Activated CD4-positive, alpha-beta T cell treated with anti-CD3 and anti-CD28 coated beads, Interleukin-2, amount 10 ng/mL, durations not matched to agents 7 days and 5 days (primary cell): Measurements from ENCODE around the gene RANBP1. TPM values are rescaled to one million over a fixed set of nuclear protein-coding genes. Genes with fewer than 3 reads are reported as not detected.

Experiments
- CTCF ChIA-PET: fragments of 350-600 bp; sonication (Branson Sonifier 250); formaldehyde crosslinking; loops from one replicate; lab custom pipeline; 2021; ENCODE audit warnings: antibody characterized with exemption; lab: Charles Lee
- POLR2A ChIA-PET: fragments of 350-600 bp; sonication (Branson Sonifier 250); formaldehyde crosslinking; loops from one replicate; lab custom pipeline; 2021; ENCODE audit warnings: antibody characterized with exemption; lab: Charles Lee
- DNase-seq: peaks from one replicate; pipeline ENCODE4 v3.0.0-alpha.2; 2020
- H3K27ac Mint-ChIP-seq: one replicate; pipeline ENCODE4 v1.8.0; 2021; ENCODE audit warnings: mild to moderate bottlenecking, moderate library complexity, mixed read lengths
- H3K27me3 Mint-ChIP-seq: one replicate; pipeline ENCODE4 v1.8.0; 2021; ENCODE audit warnings: mixed read lengths
- H3K36me3 Mint-ChIP-seq: one replicate; pipeline ENCODE4 v1.8.0; 2021; ENCODE audit warnings: low read depth, mixed read lengths
- H3K4me1 Mint-ChIP-seq: one replicate; pipeline ENCODE4 v1.8.0; 2021; ENCODE audit warnings: mixed read lengths
- H3K4me3 Mint-ChIP-seq: one replicate; pipeline ENCODE4 v1.8.0; 2021; ENCODE audit warnings: mild to moderate bottlenecking, moderate library complexity, mixed read lengths
- H3K9me3 Mint-ChIP-seq: one replicate; pipeline ENCODE4 v1.8.0; 2021; ENCODE audit warnings: mixed read lengths
- total RNA-seq, 2 experiments: library from RNA; stranded (reverse); gene quantifications; one replicate each; pipeline ENCODE4 v1.2.3, GENCODE V29; 2021

Gene RANBP1
- total RNA-seq, 2 experiments from 2014 or later = 229 to 234 TPM

- peaks cover 22% of the 10 kb centered on the region for H3K4me1 Mint-ChIP-seq
- CTCF ChIA-PET = interaction anchor here (0.8 to 1.6 kb wide), 2 partner anchors 9 kb away, joined by 3 to 4 read pairs; no protein-coding TSS in a partner anchor
- H3K9me3 Mint-ChIP-seq = no peaks in the 10 kb centered on the region
- H3K27me3 Mint-ChIP-seq = no peaks in the 10 kb centered on the region
- no peak overlapping the region for H3K4me3 Mint-ChIP-seq
- no peak for DNase-seq
- POLR2A ChIA-PET = no interaction called here
- H3K36me3 Mint-ChIP-seq = peaks cover 83% of the 10 kb centered on the region
- H3K27ac Mint-ChIP-seq = no peak overlapping the region
These were observed 24.0 kb upstream of the RANBP1 start for GRCh38 chr22:20091690-20092476.

- POLR2A ChIA-PET = no interaction called here
- H3K9me3 Mint-ChIP-seq = no peaks in the 10 kb centered on the region
- CTCF ChIA-PET = interaction anchor here (1.6 kb wide), 1 partner anchor 9 kb away, joined by 4 read pairs; no protein-coding TSS in a partner anchor
- H3K27me3 Mint-ChIP-seq = no peaks in the 10 kb centered on the region
- DNase-seq = no peak
- H3K4me3 Mint-ChIP-seq = no peak overlapping the region
- H3K36me3 Mint-ChIP-seq = peaks cover 83% of the 10 kb centered on the region
- H3K4me1 Mint-ChIP-seq = peaks cover 25% of the 10 kb centered on the region
- no peak overlapping the region for H3K27ac Mint-ChIP-seq
These were observed 23.4 kb upstream of the RANBP1 start for GRCh38 chr22:20092477-20092854.

- H3K4me1 Mint-ChIP-seq = peaks cover 29% of the 10 kb centered on the region
- no peak for DNase-seq
- H3K27ac Mint-ChIP-seq = no peak overlapping the region
- POLR2A ChIA-PET = no interaction called here
- no peak overlapping the region for H3K4me3 Mint-ChIP-seq
- no peaks in the 10 kb centered on the region for H3K27me3 Mint-ChIP-seq
- CTCF ChIA-PET = interaction anchor here (0.6 to 1.6 kb wide), 4 partner anchors 11 to 1253 kb away, joined by 3 to 4 read pairs (median 4); no protein-coding TSS in a partner anchor
- no peaks in the 10 kb centered on the region for H3K9me3 Mint-ChIP-seq
- H3K36me3 Mint-ChIP-seq = peaks cover 86% of the 10 kb centered on the region
These were observed 22.3 kb upstream of the RANBP1 start for GRCh38 chr22:20093418-20094196.

- Mint-ChIP-seq H3K4me1 (peaks cover 36% of the 10 kb centered on the region), H3K36me3 (peaks cover 89% of the 10 kb centered on the region), H3K27ac (no peak overlapping the region), H3K9me3 (no peaks in the 10 kb centered on the region), H3K27me3 (no peaks in the 10 kb centered on the region), H3K4me3 (no peak overlapping the region)
- no peak for DNase-seq
- POLR2A ChIA-PET = no interaction called here
- CTCF ChIA-PET = interaction anchor here (0.7 to 1.0 kb wide), 2 partner anchors 13 to 35 kb away, joined by 3 read pairs; no protein-coding TSS in a partner anchor
These were observed 21.6 kb upstream of the RANBP1 start for GRCh38 chr22:20094197-20094807.

- CTCF ChIA-PET = interaction anchor here (1.7 kb wide), 1 partner anchor 21 kb away, joined by 9 read pairs; the partner anchor contains the start of genes RANBP1 and TRMT2A
- Mint-ChIP-seq H3K27ac (no peak overlapping the region), H3K9me3 (no peaks in the 10 kb centered on the region), H3K36me3 (peaks cover 92% of the 10 kb centered on the region), H3K4me3 (no peak overlapping the region), H3K27me3 (no peaks in the 10 kb centered on the region), H3K4me1 (peaks cover 48% of the 10 kb centered on the region)
- POLR2A ChIA-PET = no interaction called here
- no peak for DNase-seq
These were observed 20.4 kb upstream of the RANBP1 start for GRCh38 chr22:20095521-20095920.

GRCh38 chr22:20096574-20097420 lies 19.1 kb upstream of the RANBP1 start:
- CTCF ChIA-PET = interaction anchor here (1.7 kb wide), 1 partner anchor 20 kb away, joined by 9 read pairs; the partner anchor contains the start of genes RANBP1 and TRMT2A
- peaks cover 82% of the 10 kb centered on the region for H3K36me3 Mint-ChIP-seq
- POLR2A ChIA-PET = no interaction called here
- no peak overlapping the region for H3K4me3 Mint-ChIP-seq
- H3K27me3 Mint-ChIP-seq = no peaks in the 10 kb centered on the region
- peaks cover 51% of the 10 kb centered on the region for H3K4me1 Mint-ChIP-seq
- no peaks in the 10 kb centered on the region for H3K9me3 Mint-ChIP-seq
- H3K27ac Mint-ChIP-seq = no peak overlapping the region
- no peak for DNase-seq

- Mint-ChIP-seq H3K4me1 (peaks cover 55% of the 10 kb centered on the region), H3K4me3 (peak overlapping the region; percentile 58), H3K36me3 (peaks cover 64% of the 10 kb centered on the region), H3K27ac (peak overlapping the region; percentile 90), H3K9me3 (no peaks in the 10 kb centered on the region), H3K27me3 (no peaks in the 10 kb centered on the region)
- ChIA-PET CTCF (interaction anchor here (0.9 kb wide), 1 partner anchor 40 kb away, joined by 3 read pairs; no protein-coding TSS in a partner anchor), POLR2A (no interaction called here)
- no peak for DNase-seq
These were observed 16.7 kb upstream of the RANBP1 start for GRCh38 chr22:20099099-20099711.

GRCh38 chr22:20101638-20102037 lies 14.3 kb upstream of the RANBP1 start:
- POLR2A ChIA-PET = no interaction called here
- DNase-seq = no peak
- peaks cover 48% of the 10 kb centered on the region for H3K4me1 Mint-ChIP-seq
- peaks cover 43% of the 10 kb centered on the region for H3K36me3 Mint-ChIP-seq
- no peaks in the 10 kb centered on the region for H3K27me3 Mint-ChIP-seq
- no peak overlapping the region for H3K4me3 Mint-ChIP-seq
- H3K27ac Mint-ChIP-seq = peak overlapping the region; percentile 90
- H3K9me3 Mint-ChIP-seq = no peaks in the 10 kb centered on the region
- CTCF ChIA-PET = interaction anchor here (1.2 kb wide), 1 partner anchor 70 kb away, joined by 6 read pairs; no protein-coding TSS in a partner anchor

- H3K4me3 Mint-ChIP-seq = no peak overlapping the region
- peaks cover 37% of the 10 kb centered on the region for H3K36me3 Mint-ChIP-seq
- no peaks in the 10 kb centered on the region for H3K27me3 Mint-ChIP-seq
- H3K27ac Mint-ChIP-seq = peak overlapping the region; percentile 19
- DNase-seq = no peak
- POLR2A ChIA-PET = interaction anchor here (0.7 kb wide), 1 partner anchor 358 kb away, joined by 5 read pairs; no protein-coding TSS in a partner anchor
- H3K4me1 Mint-ChIP-seq = peaks cover 47% of the 10 kb centered on the region
- CTCF ChIA-PET = interaction anchor here (1.0 kb wide), 1 partner anchor 9 kb away, joined by 3 read pairs; no protein-coding TSS in a partner anchor
- H3K9me3 Mint-ChIP-seq = no peaks in the 10 kb centered on the region
These were observed 13.6 kb upstream of the RANBP1 start for GRCh38 chr22:20102203-20102780.

GRCh38 chr22:20105456-20106204 lies 10.3 kb upstream of the RANBP1 start:
- ChIA-PET POLR2A (no interaction called here), CTCF (no interaction called here)
- DNase-seq = no peak
- peak overlapping the region; percentile 13 for H3K27ac Mint-ChIP-seq
- no peaks in the 10 kb centered on the region for H3K27me3 Mint-ChIP-seq
- H3K9me3 Mint-ChIP-seq = no peaks in the 10 kb centered on the region
- H3K4me1 Mint-ChIP-seq = peaks cover 18% of the 10 kb centered on the region
- peaks cover 16% of the 10 kb centered on the region for H3K36me3 Mint-ChIP-seq
- no peak overlapping the region for H3K4me3 Mint-ChIP-seq
